ENCODE data around the gene TXK. TPM values are rescaled to one million over a fixed set of nuclear protein-coding genes. Genes with fewer than 3 reads are reported as not detected.

The TXK gene
- polyA plus RNA-seq, 5 donors: 2.7 to 5.3 (median 4.5) TPM

DNA sequence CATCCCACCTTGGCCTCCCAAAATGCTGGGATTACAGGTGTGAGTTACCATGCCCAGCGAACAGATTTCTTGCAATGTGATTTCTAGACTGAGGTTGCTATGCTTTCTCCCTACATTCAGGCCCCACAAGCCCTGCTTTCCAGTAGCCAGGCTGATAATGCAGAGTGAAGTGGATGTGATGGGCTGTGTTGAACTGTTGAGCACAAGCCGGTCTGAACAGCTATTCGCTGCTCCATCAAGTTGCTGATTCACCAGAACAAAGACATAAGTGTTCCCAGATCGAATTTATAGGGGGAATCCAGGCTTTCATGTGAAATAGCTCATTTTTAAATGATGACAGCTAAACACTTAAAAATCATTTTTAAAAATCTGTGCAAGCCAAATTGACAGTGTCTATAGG lies 109.5 kb downstream of the TXK start:
- no peak for DNase-seq

DNA sequence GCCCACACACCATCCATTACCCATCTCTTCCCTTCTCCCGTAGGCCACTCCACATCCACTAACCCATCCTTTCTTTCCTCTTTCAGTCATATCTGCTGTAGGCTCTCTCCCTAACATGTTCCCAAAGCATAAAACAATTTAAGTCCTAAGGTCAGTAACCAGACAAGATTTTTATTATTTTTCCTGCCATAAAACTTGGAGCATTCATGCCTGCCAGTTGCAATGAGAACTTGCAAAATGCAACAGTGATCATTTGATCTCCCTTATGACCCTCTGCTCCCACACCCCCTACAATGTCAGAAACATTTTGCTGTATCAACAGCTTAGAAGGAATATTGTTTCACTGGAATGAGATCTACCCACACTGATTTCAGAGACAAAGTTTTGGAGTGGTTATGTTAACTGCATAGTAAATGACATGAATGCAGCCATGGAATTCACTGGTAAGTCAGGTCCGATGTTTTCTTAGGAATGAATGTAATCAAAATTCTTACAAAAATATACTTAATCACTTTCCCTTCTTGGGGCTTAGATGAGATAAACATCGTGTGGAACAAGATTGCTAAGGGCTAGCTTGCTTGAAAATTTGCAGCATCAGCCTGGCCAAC lies 111.8 kb downstream of the TXK start:
- no peak for DNase-seq

DNA sequence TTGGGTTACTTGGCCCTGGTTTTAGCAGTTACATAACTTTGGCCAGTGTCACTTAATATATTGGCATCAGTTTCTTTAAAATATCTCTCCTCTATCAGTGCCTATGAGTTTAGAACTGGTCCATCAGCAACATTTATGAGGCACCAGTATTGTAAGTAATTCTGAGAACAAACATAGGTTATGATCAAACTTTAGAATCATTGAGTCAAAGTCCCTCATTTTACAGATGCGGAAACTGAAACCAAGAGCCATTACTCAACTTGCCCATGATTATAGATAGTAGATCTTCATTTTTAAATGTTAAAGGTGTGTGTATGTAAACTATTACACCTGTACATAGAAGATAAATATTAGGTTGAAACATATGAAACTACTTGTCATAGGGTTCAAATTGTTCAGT lies 113.0 kb downstream of the TXK start:
- DNase-seq: no peak

DNA sequence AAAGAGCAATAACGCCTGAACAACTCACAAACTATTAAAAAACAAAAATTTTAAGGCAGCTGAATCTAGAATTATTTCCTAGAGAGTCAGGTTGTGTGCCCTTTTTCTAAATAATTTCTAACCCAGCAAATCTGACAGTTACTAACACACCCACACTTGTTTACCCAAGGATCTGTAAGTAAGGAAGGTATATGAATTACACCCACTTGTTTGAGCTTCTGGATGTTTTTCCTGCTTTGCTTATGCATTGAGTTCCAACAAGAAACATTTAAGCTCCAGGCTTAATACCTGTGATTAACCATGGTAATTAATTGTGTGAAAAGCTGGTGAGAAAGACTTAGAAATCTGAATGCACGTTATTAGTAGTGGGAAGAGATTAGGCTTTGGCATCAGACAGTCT lies 115.9 kb downstream of the TXK start:
- no peak for DNase-seq

DNA sequence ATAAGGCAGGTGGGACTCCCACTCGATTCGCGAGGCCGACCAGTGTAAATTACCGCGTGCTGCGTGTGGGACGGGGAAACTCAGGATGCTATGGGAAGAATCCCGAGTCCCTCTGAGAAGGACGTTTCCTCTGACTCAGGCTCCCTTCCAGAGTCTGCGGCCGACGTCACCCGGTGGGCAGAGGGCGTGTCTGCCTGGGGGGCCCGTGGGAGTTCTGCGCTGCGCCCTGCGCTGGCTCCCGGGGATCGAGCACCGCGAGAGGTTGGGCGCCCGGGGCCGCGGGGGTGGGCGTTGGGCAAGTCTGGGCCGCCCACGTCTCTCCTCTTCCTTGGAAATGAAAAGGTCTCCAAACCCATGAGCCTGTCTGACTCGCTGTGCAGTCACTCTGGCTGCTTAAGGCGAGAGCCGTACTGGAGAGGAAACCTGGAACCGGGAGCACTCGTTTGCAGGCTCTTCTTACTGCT lies 116.9 kb downstream of the TXK start:
- DNase-seq: peak in 1 of 2 donors; percentile 34

Other genes with a start within 250 kb of the TXK start
- gene NFXL1, start 219.7 kb downstream of the TXK start, polyA plus RNA-seq (ENCODE audit: insufficient read depth in 1 of 5, insufficient read length in 5 of 5, low replicate concordance in 1 of 5): 10 to 100 TPM; 20.3 to 33.0 (median 26.5) TPM
- gene CNGA1, start 117.6 kb downstream of the TXK start, polyA plus RNA-seq (ENCODE audit: insufficient read depth in 1 of 5, insufficient read length in 5 of 5, low replicate concordance in 1 of 5): 1 to 10 TPM in 4 of 5 donors, under 1 TPM in 1; 0.50 to 1.4 (median 1.3) TPM
- 1 to 10 TPM; 2.9 to 4.0 (median 3.2) TPM for gene NIPAL1, start 117.5 kb downstream of the TXK start, polyA plus RNA-seq (ENCODE audit: insufficient read depth in 1 of 5, insufficient read length in 5 of 5, low replicate concordance in 1 of 5)
- gene TEC, start 135.6 kb upstream of the TXK start, polyA plus RNA-seq (ENCODE audit: insufficient read depth in 1 of 5, insufficient read length in 5 of 5, low replicate concordance in 1 of 5): 1 to 10 TPM; 6.8 to 9.5 (median 8.9) TPM
- gene SLAIN2, start 207.3 kb upstream of the TXK start, polyA plus RNA-seq (ENCODE audit: insufficient read depth in 1 of 5, insufficient read length in 5 of 5, low replicate concordance in 1 of 5): 10 to 100 TPM; 47.8 to 71.1 (median 64.6) TPM